IPS-15b (cell line): ENCODE data around the gene RGR.

Source experiments
- H3K27me3 ChIP-seq: one replicate; pipeline ENCODE4 v1.6.1; 2013; ENCODE audit warnings: low read length; ENCODE audit not compliant: control insufficient read depth, insufficient read depth
- H3K36me3 ChIP-seq: one replicate; pipeline ENCODE4 v1.6.1; 2013; ENCODE audit warnings: low read length; ENCODE audit not compliant: control insufficient read depth, insufficient read depth
- H3K4me1 ChIP-seq: one replicate; pipeline ENCODE4 v1.6.1; 2013; ENCODE audit warnings: mild to moderate bottlenecking, low read length; ENCODE audit not compliant: control insufficient read depth, insufficient read depth
- H3K4me3 ChIP-seq: one replicate; pipeline ENCODE4 v1.5.1; 2013; ENCODE audit warnings: low read depth, low read length
- H3K9ac ChIP-seq: one replicate; pipeline ENCODE4 v1.6.1; 2013; ENCODE audit warnings: low read depth, mild to moderate bottlenecking, low read length
- H3K9me3 ChIP-seq: one replicate; pipeline ENCODE4 v1.6.1; 2013; ENCODE audit warnings: mild to moderate bottlenecking, low read length; ENCODE audit not compliant: control insufficient read depth, insufficient read depth

Gene RGR

DNA sequence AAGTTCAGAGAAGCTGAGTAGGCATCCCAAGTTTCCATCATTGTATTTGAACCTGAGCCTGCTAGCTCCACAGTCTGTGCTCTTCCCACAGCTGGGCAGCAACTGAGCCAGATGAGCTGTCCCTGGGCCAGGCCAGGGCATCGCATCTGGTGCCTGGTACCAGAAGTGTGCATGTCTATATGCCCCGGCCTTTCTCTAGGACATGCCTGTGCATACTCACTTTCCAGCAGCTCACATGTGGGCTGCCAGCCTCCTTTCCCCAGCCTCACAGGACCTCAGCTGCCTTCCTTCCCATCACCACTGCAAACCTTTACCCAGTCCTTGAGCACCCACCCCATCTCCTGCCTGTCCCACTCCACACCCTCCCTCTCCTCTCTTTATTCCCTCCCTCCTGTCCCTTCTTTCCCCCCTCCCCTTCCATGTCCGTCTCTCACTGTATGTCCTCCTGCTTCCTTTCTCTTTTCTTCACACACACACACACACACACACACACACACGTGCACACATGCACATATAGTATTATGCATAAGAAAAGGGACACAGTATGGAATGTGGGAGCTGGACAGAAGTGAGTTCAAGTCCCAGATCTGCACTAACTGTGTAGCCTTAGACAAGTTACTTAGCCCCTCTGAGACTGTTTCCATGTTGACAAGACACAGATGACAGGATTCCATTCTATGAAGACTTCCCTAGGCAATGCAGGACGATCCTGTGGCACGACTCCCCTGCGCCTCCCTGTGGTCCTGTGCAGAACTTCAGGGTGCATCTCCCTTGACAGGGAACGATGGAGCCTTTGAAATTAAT lies 39.6 kb upstream of the RGR start:
- Histone ChIP-seq H3K9ac (no peak overlapping the region), H3K4me3 (no peak overlapping the region), H3K9me3 (no peaks in the 10 kb centered on the region), H3K4me1 (no peaks in the 10 kb centered on the region), H3K36me3 (no peaks in the 10 kb centered on the region), H3K27me3 (no peaks in the 10 kb centered on the region)

GRCh38 chr10:84205853-84206525 lies 38.9 kb upstream of the RGR start:
- H3K9me3 ChIP-seq, result no peaks in the 10 kb centered on the region
- no peaks in the 10 kb centered on the region for H3K27me3 ChIP-seq
- no peak overlapping the region for H3K9ac ChIP-seq
- H3K36me3 ChIP-seq, result no peaks in the 10 kb centered on the region
- H3K4me1 ChIP-seq, result no peaks in the 10 kb centered on the region
- no peak overlapping the region for H3K4me3 ChIP-seq

DNA sequence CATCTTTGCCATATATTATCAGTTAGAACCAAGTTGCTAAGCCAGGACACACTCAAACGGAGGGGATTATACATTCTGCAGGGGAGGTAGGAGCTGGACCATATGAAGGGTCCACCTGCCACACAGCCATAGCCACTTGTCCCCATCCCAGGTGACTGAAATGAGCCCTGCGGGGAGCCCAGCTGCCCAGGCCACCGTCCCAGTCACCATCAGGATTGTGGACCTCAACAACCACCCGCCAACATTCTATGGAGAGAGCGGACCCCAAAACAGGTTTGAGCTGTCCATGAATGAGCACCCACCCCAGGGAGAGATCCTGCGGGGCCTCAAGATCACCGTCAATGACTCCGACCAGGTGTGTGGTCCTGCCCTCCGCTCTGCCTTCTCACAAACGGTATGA lies 36.8 kb upstream of the RGR start:
- Histone ChIP-seq H3K4me1 (no peaks in the 10 kb centered on the region), H3K27me3 (no peaks in the 10 kb centered on the region), H3K9ac (no peak overlapping the region), H3K4me3 (no peak overlapping the region), H3K9me3 (no peaks in the 10 kb centered on the region), H3K36me3 (no peaks in the 10 kb centered on the region)

DNA sequence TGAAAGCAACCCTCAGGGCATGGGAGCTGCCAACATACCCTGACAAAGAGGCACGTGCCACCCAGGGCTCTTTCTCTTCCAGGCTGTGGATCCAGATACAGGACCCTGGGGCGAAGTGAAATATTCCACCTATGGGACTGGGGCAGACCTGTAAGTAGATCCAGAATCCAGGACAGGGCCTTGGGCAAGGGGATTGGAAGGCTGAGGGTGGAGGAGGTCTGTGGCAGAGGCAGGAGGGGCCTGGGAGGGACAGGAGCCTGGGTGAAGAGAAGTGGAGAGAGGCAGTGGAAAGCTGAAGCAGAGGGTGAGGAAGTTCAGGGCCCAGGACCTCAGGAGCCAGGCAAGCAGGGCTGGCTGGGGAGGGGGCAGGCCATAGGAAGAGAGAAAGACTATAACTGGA lies 33.3 kb upstream of the RGR start:
- Histone ChIP-seq H3K27me3 (peaks cover 2% of the 10 kb centered on the region), H3K4me1 (no peaks in the 10 kb centered on the region), H3K9me3 (no peaks in the 10 kb centered on the region), H3K9ac (no peak overlapping the region), H3K36me3 (no peaks in the 10 kb centered on the region), H3K4me3 (no peak overlapping the region)

GRCh38 chr10:84212014-84212413 lies 32.8 kb upstream of the RGR start:
- Histone ChIP-seq H3K9me3 (no peaks in the 10 kb centered on the region), H3K9ac (no peak overlapping the region), H3K36me3 (no peaks in the 10 kb centered on the region), H3K4me1 (no peaks in the 10 kb centered on the region), H3K27me3 (peaks cover 2% of the 10 kb centered on the region), H3K4me3 (no peak overlapping the region)

DNA sequence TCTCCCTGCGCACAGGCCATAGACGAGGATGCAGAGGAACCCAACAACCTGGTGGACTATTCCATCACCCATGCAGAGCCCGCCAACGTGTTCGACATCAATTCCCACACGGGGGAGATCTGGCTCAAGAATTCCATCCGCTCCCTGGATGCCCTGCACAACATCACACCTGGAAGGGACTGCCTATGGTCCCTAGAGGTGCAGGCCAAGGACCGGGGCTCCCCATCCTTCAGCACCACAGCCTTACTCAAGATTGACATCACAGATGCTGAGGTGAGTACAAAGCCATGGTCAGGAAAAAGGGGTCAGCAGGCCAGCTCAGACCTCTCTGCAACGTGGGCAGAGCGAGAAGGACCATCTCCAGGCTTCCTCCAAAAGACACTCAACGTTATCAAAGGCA lies 31.8 kb upstream of the RGR start:
- Histone ChIP-seq H3K4me3 (no peak overlapping the region), H3K9ac (no peak overlapping the region), H3K9me3 (no peaks in the 10 kb centered on the region), H3K4me1 (no peaks in the 10 kb centered on the region), H3K36me3 (no peaks in the 10 kb centered on the region), H3K27me3 (peaks cover 2% of the 10 kb centered on the region)

- Histone ChIP-seq H3K27me3 (peaks cover 2% of the 10 kb centered on the region), H3K9ac (no peak overlapping the region), H3K4me1 (no peaks in the 10 kb centered on the region), H3K9me3 (no peaks in the 10 kb centered on the region), H3K4me3 (peak overlapping the region; percentile 18), H3K36me3 (no peaks in the 10 kb centered on the region)
These were observed 30.7 kb upstream of the RGR start for GRCh38 chr10:84214046-84214572.

DNA sequence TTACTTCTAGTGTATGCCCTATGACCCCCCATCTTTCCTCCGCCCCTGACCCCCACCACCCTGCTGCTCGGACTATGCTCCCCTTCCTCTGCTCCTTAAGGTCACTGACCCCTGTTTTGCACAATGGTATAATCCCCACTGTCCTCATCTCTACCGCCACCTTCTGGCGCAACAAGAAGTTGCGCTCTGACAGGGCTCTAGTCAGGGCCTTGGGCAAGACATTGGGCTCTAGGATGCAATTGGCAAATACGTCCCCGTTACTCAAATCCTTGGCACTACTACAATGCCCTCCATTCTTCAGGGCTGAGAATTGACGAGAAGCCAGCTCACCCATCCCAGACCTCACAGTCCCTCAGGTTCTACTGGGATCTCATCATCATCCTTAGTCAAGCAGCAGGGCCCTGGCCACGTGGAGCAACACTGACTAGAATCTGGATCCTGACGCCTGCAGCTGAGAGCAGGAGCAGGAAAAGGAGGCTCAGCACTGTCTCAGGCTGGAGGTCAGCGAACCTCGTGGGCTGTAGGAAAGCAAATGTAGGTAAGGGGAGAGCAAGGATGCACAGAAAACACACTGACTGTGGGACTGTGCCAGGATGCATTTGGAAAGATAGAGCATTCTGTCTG lies 30.1 kb upstream of the RGR start:
- peaks cover 2% of the 10 kb centered on the region for H3K27me3 ChIP-seq
- no peak overlapping the region for H3K9ac ChIP-seq
- H3K4me3 ChIP-seq, result peak overlapping the region; percentile 18
- H3K4me1 ChIP-seq, result no peaks in the 10 kb centered on the region
- no peaks in the 10 kb centered on the region for H3K9me3 ChIP-seq
- H3K36me3 ChIP-seq, result no peaks in the 10 kb centered on the region

GRCh38 chr10:84216834-84217233 lies 28.0 kb upstream of the RGR start:
- no peak overlapping the region for H3K9ac ChIP-seq
- H3K27me3 ChIP-seq, result peaks cover 2% of the 10 kb centered on the region
- no peaks in the 10 kb centered on the region for H3K4me1 ChIP-seq
- H3K4me3 ChIP-seq, result no peak overlapping the region
- H3K36me3 ChIP-seq, result no peaks in the 10 kb centered on the region
- no peaks in the 10 kb centered on the region for H3K9me3 ChIP-seq

DNA sequence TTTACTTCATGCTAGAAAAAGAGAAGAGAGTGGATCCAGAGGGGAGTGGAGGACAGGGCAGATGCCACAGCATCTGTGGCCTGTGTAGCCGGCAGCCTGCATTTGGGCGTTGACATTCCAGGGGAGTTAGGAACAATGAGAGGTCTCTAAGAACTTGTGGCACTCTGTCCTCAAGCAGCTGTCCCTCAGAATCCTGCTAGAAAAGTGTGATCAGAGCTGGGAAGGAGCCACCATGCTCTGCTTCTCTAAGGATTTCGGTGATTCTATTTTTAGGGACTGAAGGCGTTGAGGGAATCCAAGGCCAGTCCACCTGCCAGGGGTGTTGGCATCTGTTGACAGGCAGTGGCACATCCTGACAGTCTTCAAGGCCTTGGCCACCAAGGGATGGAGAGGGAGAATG lies 27.1 kb upstream of the RGR start:
- H3K27me3 ChIP-seq, result peaks cover 2% of the 10 kb centered on the region
- no peaks in the 10 kb centered on the region for H3K36me3 ChIP-seq
- no peak overlapping the region for H3K4me3 ChIP-seq
- no peak overlapping the region for H3K9ac ChIP-seq
- no peaks in the 10 kb centered on the region for H3K4me1 ChIP-seq
- no peaks in the 10 kb centered on the region for H3K9me3 ChIP-seq

DNA sequence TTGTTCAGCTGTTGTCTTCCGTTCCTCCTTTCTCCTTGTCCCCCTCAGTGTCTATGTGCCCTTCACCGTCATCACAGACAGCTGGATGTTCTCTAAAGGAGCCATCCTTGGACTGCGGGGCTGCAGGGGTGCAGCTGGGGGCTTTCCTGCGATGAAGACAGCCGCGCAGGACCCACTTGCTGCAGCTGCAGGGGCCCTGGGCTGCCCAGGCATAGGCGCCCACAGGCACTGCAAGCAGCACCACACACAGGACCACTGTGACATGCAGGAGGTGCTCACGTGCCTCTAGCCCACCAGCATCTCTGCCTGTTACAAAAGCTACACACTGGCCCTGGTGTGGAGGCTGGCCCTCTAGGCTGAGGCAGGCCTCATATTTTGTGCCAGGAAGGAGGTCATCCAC lies 22.9 kb upstream of the RGR start:
- H3K27me3 ChIP-seq, result no peaks in the 10 kb centered on the region
- no peak overlapping the region for H3K4me3 ChIP-seq
- no peak overlapping the region for H3K9ac ChIP-seq
- no peaks in the 10 kb centered on the region for H3K9me3 ChIP-seq
- H3K36me3 ChIP-seq, result no peaks in the 10 kb centered on the region
- no peaks in the 10 kb centered on the region for H3K4me1 ChIP-seq
